ENCODE results near the gene TENM4. TPM values are rescaled to one million over a fixed set of nuclear protein-coding genes. Genes with fewer than 3 reads are reported as not detected.
"Not testable (repeated sequence)": the region's sequence is repeated elsewhere in the genome, so short reads cannot be mapped to it uniquely, and the experiment has no call there.

Gene TENM4
- total RNA-seq, 2 donors from 2014 or later = 68.2 to 130 TPM

DNA sequence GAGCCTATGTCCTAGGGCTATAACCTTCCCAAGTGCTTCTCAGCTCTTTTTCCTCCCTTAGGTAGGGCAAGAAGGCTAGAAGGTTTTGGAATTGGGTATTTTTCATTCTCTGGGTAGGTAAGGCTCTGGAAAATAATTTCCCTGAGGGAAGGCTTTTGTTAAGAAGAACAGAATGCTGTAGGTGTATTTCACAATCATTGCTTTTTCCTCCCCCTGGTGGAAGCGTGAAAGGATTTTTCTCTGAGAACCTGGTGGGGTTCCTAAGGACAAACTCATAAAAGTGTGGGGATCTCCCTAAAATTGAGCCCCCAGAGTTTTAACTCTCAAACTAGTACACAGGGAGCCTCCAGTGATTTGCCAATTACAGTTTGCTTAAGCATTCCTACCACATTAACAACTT is 825.1 kb downstream of the TENM4 start:
- WGBS, 2 experiments (ENCODE audit: insufficient coverage in 1 of 2, insufficient read length in 1 of 2) = 80% methylated on average over 1 of the region's 1 CpG; no CpG with 5 or more reads in 1 of the 2 experiments
- no peak overlapping the region for H3K4me3 ChIP-seq (ENCODE audit: low read length)
- Mint-ChIP-seq H3K4me1 (no peaks in the 10 kb centered on the region), H3K36me3 (ENCODE audit: low read depth) (peaks cover 4% of the 10 kb centered on the region), H3K9me3 (peaks cover 34% of the 10 kb centered on the region), H3K27me3 (ENCODE audit: insufficient read depth) (peaks cover 4% of the 10 kb centered on the region), H3K27ac (no peak overlapping the region), H3K4me3 (no peak overlapping the region)
- no peaks in the 10 kb centered on the region for H3K27me3 ChIP-seq (ENCODE audit: control insufficient read depth, insufficient read depth, low read length, poor library complexity, severe bottlenecking)
- peaks cover 36% of the 10 kb centered on the region for H3K9me3 ChIP-seq (ENCODE audit: control insufficient read depth, low read length)
- no peak overlapping the region for H3K9ac ChIP-seq (ENCODE audit: extremely low read depth, low read length, poor library complexity, severe bottlenecking)
- H3K36me3 ChIP-seq (ENCODE audit: control insufficient read depth, insufficient read depth, low read length) = no peaks in the 10 kb centered on the region
- H3K4me1 ChIP-seq (ENCODE audit: control insufficient read depth, insufficient read depth, low read length) = no peaks in the 10 kb centered on the region
- no peak overlapping the region for H3K27ac ChIP-seq (ENCODE audit: low read depth, low read length)
- TF ChIP-seq, protein P1, sequence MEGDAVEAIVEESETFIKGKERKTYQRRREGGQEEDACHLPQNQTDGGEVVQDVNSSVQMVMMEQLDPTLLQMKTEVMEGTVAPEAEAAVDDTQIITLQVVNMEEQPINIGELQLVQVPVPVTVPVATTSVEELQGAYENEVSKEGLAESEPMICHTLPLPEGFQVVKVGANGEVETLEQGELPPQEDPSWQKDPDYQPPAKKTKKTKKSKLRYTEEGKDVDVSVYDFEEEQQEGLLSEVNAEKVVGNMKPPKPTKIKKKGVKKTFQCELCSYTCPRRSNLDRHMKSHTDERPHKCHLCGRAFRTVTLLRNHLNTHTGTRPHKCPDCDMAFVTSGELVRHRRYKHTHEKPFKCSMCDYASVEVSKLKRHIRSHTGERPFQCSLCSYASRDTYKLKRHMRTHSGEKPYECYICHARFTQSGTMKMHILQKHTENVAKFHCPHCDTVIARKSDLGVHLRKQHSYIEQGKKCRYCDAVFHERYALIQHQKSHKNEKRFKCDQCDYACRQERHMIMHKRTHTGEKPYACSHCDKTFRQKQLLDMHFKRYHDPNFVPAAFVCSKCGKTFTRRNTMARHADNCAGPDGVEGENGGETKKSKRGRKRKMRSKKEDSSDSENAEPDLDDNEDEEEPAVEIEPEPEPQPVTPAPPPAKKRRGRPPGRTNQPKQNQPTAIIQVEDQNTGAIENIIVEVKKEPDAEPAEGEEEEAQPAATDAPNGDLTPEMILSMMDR (conservative IDR thresholded peaks at IDR 0.05) = peak; percentile 68
- no peak for DNase-seq

DNA sequence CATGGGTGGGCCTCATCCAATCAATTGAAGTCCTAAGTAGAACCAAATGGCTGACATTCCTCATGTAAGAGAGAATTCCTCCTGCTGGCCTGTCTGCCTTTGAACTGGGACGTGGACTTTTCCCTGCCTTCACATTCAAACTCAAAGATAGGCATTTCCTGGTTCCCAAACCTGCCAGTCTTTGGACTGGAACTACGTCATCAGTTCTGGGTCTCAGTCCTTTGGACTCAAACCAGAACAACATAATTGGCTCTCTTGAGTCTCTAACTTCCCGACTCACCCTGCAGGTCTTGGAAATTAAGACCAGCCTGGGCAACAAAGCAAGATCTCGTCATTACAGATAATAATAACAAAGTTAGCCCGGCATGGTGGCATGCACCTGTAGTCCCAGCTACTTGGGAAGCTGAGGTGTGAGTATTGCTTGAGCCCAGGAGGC is 827.4 kb downstream of the TENM4 start:
- H3K9ac ChIP-seq (ENCODE audit: extremely low read depth, low read length, poor library complexity, severe bottlenecking) = no peak overlapping the region
- Mint-ChIP-seq H3K9me3 (peaks cover 10% of the 10 kb centered on the region), H3K36me3 (ENCODE audit: low read depth) (peaks cover 2% of the 10 kb centered on the region), H3K27me3 (ENCODE audit: insufficient read depth) (peaks cover 1% of the 10 kb centered on the region), H3K4me3 (no peak overlapping the region), H3K4me1 (no peaks in the 10 kb centered on the region), H3K27ac (no peak overlapping the region)
- no peak overlapping the region for H3K27ac ChIP-seq (ENCODE audit: low read depth, low read length)
- no peaks in the 10 kb centered on the region for H3K36me3 ChIP-seq (ENCODE audit: control insufficient read depth, insufficient read depth, low read length)
- WGBS, 2 experiments (ENCODE audit: insufficient coverage in 1 of 2, insufficient read length in 1 of 2) = 87 to 90% methylated on average over 4 to 5 of the region's 5 CpGs
- peaks cover 20% of the 10 kb centered on the region for H3K9me3 ChIP-seq (ENCODE audit: control insufficient read depth, low read length)
- no peak overlapping the region for H3K4me3 ChIP-seq (ENCODE audit: low read length)
- DNase-seq = no peak
- peaks cover under 1% of the 10 kb centered on the region for H3K4me1 ChIP-seq (ENCODE audit: control insufficient read depth, insufficient read depth, low read length)
- H3K27me3 ChIP-seq (ENCODE audit: control insufficient read depth, insufficient read depth, low read length, poor library complexity, severe bottlenecking) = no peaks in the 10 kb centered on the region
- TF ChIP-seq, protein P1 (conservative IDR thresholded peaks at IDR 0.05) = no peak

DNA sequence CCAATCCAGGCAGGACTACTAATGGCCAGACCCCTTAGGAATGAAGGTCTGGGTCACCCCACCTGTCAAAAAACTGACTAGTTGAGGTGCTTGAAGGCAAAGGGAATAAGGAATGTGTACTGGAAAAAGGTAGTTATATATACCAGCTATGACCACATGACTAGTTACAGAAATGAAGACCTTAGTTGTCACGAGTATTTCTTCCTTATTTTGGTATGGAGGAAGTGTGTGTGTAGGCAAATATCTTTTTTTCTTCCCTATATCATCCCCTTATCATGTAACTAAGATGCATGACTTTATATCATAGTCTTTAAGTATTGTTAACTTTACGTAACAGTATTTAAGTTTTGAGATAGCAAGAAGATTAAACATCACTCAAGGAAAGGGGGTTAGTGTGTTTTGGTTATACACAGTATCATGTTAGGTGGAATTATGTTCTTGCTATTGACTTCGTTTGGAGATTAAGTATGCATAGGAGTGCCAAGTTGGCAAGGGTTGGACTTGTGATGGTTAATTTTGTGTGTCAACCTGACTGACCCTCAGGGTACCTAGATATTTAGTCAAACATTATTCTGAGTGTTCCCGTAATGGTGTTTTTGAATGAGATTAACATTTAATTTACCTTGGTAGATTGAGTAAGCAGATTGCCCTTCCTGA is 828.0 kb downstream of the TENM4 start:
- peaks cover 5% of the 10 kb centered on the region for H3K4me1 ChIP-seq (ENCODE audit: control insufficient read depth, insufficient read depth, low read length)
- 86 to 94% methylated on average over 2 to 3 of the region's 4 CpGs for WGBS, 2 experiments (ENCODE audit: insufficient coverage in 1 of 2, insufficient read length in 1 of 2)
- TF ChIP-seq, protein P1 (conservative IDR thresholded peaks at IDR 0.05) = no peak
- H3K9ac ChIP-seq (ENCODE audit: extremely low read depth, low read length, poor library complexity, severe bottlenecking) = no peak overlapping the region
- H3K36me3 Mint-ChIP-seq (ENCODE audit: low read depth) = peaks cover 2% of the 10 kb centered on the region
- no peak overlapping the region for H3K27ac ChIP-seq (ENCODE audit: low read depth, low read length)
- H3K27ac Mint-ChIP-seq = no peak overlapping the region
- no peaks in the 10 kb centered on the region for H3K27me3 ChIP-seq (ENCODE audit: control insufficient read depth, insufficient read depth, low read length, poor library complexity, severe bottlenecking)
- H3K36me3 ChIP-seq (ENCODE audit: control insufficient read depth, insufficient read depth, low read length) = no peaks in the 10 kb centered on the region
- H3K4me3 ChIP-seq (ENCODE audit: low read length) = no peak overlapping the region
- H3K9me3 ChIP-seq (ENCODE audit: control insufficient read depth, low read length) = peaks cover 21% of the 10 kb centered on the region
- peaks cover 9% of the 10 kb centered on the region for H3K9me3 Mint-ChIP-seq
- peaks cover 5% of the 10 kb centered on the region for H3K4me1 Mint-ChIP-seq
- no peaks in the 10 kb centered on the region for H3K27me3 Mint-ChIP-seq (ENCODE audit: insufficient read depth)
- no peak overlapping the region for H3K4me3 Mint-ChIP-seq
- DNase-seq = no peak

- not testable (repeated sequence) for H3K9me3 Mint-ChIP-seq; H3K9ac ChIP-seq (ENCODE audit: extremely low read depth, low read length, poor library complexity, severe bottlenecking); H3K36me3 Mint-ChIP-seq (ENCODE audit: low read depth); H3K27me3 Mint-ChIP-seq (ENCODE audit: insufficient read depth); H3K27ac ChIP-seq (ENCODE audit: low read depth, low read length); H3K27ac Mint-ChIP-seq; H3K27me3 ChIP-seq (ENCODE audit: control insufficient read depth, insufficient read depth, low read length, poor library complexity, severe bottlenecking); H3K36me3 ChIP-seq (ENCODE audit: control insufficient read depth, insufficient read depth, low read length); H3K4me3 ChIP-seq (ENCODE audit: low read length); DNase-seq; H3K4me3 Mint-ChIP-seq
- peaks cover 20% of the 10 kb centered on the region for H3K4me1 Mint-ChIP-seq
- Histone ChIP-seq H3K9me3 (ENCODE audit: control insufficient read depth, low read length) (peaks cover 16% of the 10 kb centered on the region), H3K4me1 (ENCODE audit: control insufficient read depth, insufficient read depth, low read length) (peaks cover 12% of the 10 kb centered on the region)
- WGBS, 2 experiments (ENCODE audit: insufficient coverage in 1 of 2, insufficient read length in 1 of 2) = 95 to 100% methylated on average over 5 of the region's 5 CpGs
These were observed 831.5 kb downstream of the TENM4 start for GRCh38 chr11:78609321-78609720.

All from endodermal cell (in vitro differentiated cells).